H1 (cell line): Measurements from ENCODE around the gene IQCN. TPM values are rescaled to one million over a fixed set of nuclear protein-coding genes. Genes with fewer than 3 reads are reported as not detected.

ENCODE experiments used
- CTCF ChIA-PET: fragments of 300-600 bp; sonication (Branson Sonifier 250); formaldehyde crosslinking; loops from one replicate; lab custom pipeline; 2021; ENCODE audit not compliant: partially characterized antibody; lab: Charles Lee
- POLR2A ChIA-PET: fragments of 300-600 bp; sonication (Branson Sonifier 250); formaldehyde crosslinking; loops from one replicate; lab custom pipeline; 2021; ENCODE audit warnings: inconsistent platforms; ENCODE audit not compliant: partially characterized antibody; lab: Charles Lee
- DNase-seq, 2 experiments: peaks; one replicate each; pipeline versions ENCODE4 v3.0.0 to v3.0.0-alpha.2; 2010 to 2022; ENCODE audit warnings: low spot score in 2 of 2, low read depth in 1 of 2, mixed read lengths in 1 of 2
- FAIRE-seq: peaks from 2 replicates; lab custom pipeline; 2011; peaks lifted over from hg19 to GRCh38; lab: Jason Lieb, UNC
- H2AFZ ChIP-seq: 2 replicates; pipeline ENCODE4 v1.8.1; 2012; ENCODE audit warnings: low read length, inconsistent platforms
- H2AK5ac ChIP-seq: 2 replicates; pipeline ENCODE4 v1.6.1; 2013; ENCODE audit warnings: low read depth, low read length
- H2BK120ac ChIP-seq: replicated peaks from 2 replicates; pipeline ENCODE3; 2013; ENCODE audit warnings: low read depth, low read length, inconsistent platforms
- H2BK12ac ChIP-seq: 2 replicates; pipeline ENCODE4 v1.6.1; 2013; ENCODE audit warnings: low read depth, low read length
- H2BK15ac ChIP-seq: 2 replicates; pipeline ENCODE4 v1.6.1; 2013; ENCODE audit warnings: low read length
- H2BK20ac ChIP-seq: 2 replicates; pipeline ENCODE4 v1.6.1; 2013; ENCODE audit warnings: low read length
- H2BK5ac ChIP-seq: 2 replicates; pipeline ENCODE4 v1.6.1; 2013; ENCODE audit warnings: low read depth, low read length
- H3K14ac ChIP-seq: 2 replicates; pipeline ENCODE4 v1.6.1; 2013; ENCODE audit warnings: inconsistent platforms; ENCODE audit not compliant: insufficient read length
- H3K18ac ChIP-seq: 2 replicates; pipeline ENCODE4 v1.6.1; 2013; ENCODE audit warnings: low read length; ENCODE audit errors: extremely low read depth
- H3K23ac ChIP-seq: 2 replicates; pipeline ENCODE4 v1.6.1; 2013; ENCODE audit warnings: inconsistent platforms; ENCODE audit not compliant: insufficient read length
- H3K23me2 ChIP-seq: 2 replicates; pipeline ENCODE4 v1.6.1; 2013; ENCODE audit warnings: low read depth, low read length
- H3K27ac ChIP-seq: 2 replicates; pipeline ENCODE4 v1.6.1; 2011; ENCODE audit warnings: low read depth, low read length, inconsistent platforms
- H3K27me3 ChIP-seq, 4 experiments: replicated peaks in 1 of 4; 1 replicate in 1 of 4; 2 replicates in 3 of 4; pipeline versions ENCODE4 v1.6.1 to v1.8.1; 2011 to 2013; ENCODE audit warnings: low read length in 3 of 4, mild to moderate bottlenecking in 3 of 4, inconsistent platforms in 2 of 4, mixed read lengths in 2 of 4, moderate library complexity in 1 of 4; ENCODE audit not compliant: control insufficient read depth in 3 of 4, insufficient read depth in 3 of 4; ENCODE audit errors: extremely low read depth in 1 of 4
- H3K36me3 ChIP-seq, 4 experiments: 2 replicates each; pipeline versions ENCODE4 v1.6.1 to v1.8.1; 2011 to 2013; ENCODE audit warnings: mild to moderate bottlenecking in 4 of 4, low read length in 3 of 4, moderate library complexity in 2 of 4, control low read depth in 1 of 4, inconsistent platforms in 1 of 4; ENCODE audit not compliant: insufficient read depth in 4 of 4, control insufficient read depth in 2 of 4
- H3K4ac ChIP-seq: replicated peaks from 2 replicates; pipeline ENCODE3; 2013; ENCODE audit warnings: low read length, low read depth, mixed read lengths, inconsistent platforms; ENCODE audit not compliant: insufficient read length
- H3K4me1 ChIP-seq, 4 experiments: replicated peaks in 1 of 4; 1 replicate in 1 of 4; 2 replicates in 3 of 4; pipeline versions ENCODE4 v1.6.1 to v1.8.1; 2011 to 2013; ENCODE audit warnings: low read length in 3 of 4, inconsistent platforms in 2 of 4, mixed read lengths in 1 of 4; ENCODE audit not compliant: insufficient read depth in 4 of 4, control insufficient read depth in 3 of 4
- H3K4me2 ChIP-seq, 2 experiments: 2 replicates each; pipeline versions ENCODE4 v1.6.1 to v1.8.1; 2011 to 2013; ENCODE audit warnings: low read depth in 2 of 2, low read length in 2 of 2, control low read depth in 1 of 2, inconsistent platforms in 1 of 2, mild to moderate bottlenecking in 1 of 2; ENCODE audit not compliant: insufficient read depth in 1 of 2
- H3K4me3 ChIP-seq, 4 experiments: fragments of 200-600, 300-600 bp in 1 of 4; sonication (generic), shearing (Covaris generic), sonication (Bioruptor Twin) in 1 of 4; 2 replicates each; pipeline versions ENCODE4 v1.5.1 to v1.8.1; 2011 to 2016; ENCODE audit warnings: low read length in 4 of 4, low read depth in 3 of 4, control low read depth in 2 of 4, inconsistent platforms in 2 of 4, mild to moderate bottlenecking in 2 of 4, mixed read lengths in 1 of 4, moderate library complexity in 1 of 4; ENCODE audit not compliant: insufficient read depth in 2 of 4; ENCODE audit errors: extremely low read depth in 1 of 4
- H3K56ac ChIP-seq: replicated peaks from 2 replicates; pipeline ENCODE3; 2013; ENCODE audit warnings: low read depth, mild to moderate bottlenecking, mixed read lengths, low read length, inconsistent platforms; ENCODE audit not compliant: insufficient read length
- H3K79me1 ChIP-seq: 2 replicates; pipeline ENCODE4 v1.6.1; 2013; ENCODE audit warnings: low read depth, low read length, control low read depth
- H3K79me2 ChIP-seq, 2 experiments: 2 replicates each; pipeline versions ENCODE4 v1.6.1 to v1.8.1; 2012 to 2013; ENCODE audit warnings: low read length in 2 of 2, mild to moderate bottlenecking in 2 of 2, inconsistent platforms in 1 of 2; ENCODE audit not compliant: insufficient read depth in 2 of 2, control insufficient read depth in 1 of 2
- H3K9ac ChIP-seq, 4 experiments: replicated peaks in 1 of 4; 1 replicate in 1 of 4; 2 replicates in 3 of 4; pipeline versions ENCODE4 v1.6.1 to v1.8.1; 2011 to 2013; ENCODE audit warnings: low read depth in 3 of 4, low read length in 3 of 4, control low read depth in 2 of 4, mild to moderate bottlenecking in 2 of 4, moderate library complexity in 2 of 4, inconsistent platforms in 1 of 4; ENCODE audit errors: extremely low read depth in 1 of 4
- H3K9me3 ChIP-seq, 2 experiments: 2 replicates each; pipeline versions ENCODE4 v1.6.1 to v1.8.1; 2012 to 2013; ENCODE audit warnings: mild to moderate bottlenecking in 2 of 2, moderate library complexity in 2 of 2, control low read depth in 1 of 2, inconsistent platforms in 1 of 2, low read depth in 1 of 2, low read length in 1 of 2, mixed read lengths in 1 of 2; ENCODE audit not compliant: insufficient read depth in 2 of 2
- H4K20me1 ChIP-seq, 2 experiments: replicated peaks in 1 of 2; 2 replicates each; pipeline versions ENCODE3 to v1.8.1; 2011 to 2013; ENCODE audit warnings: inconsistent platforms in 2 of 2, low read length in 2 of 2, mild to moderate bottlenecking in 1 of 2; ENCODE audit not compliant: insufficient read depth in 2 of 2, control insufficient read depth in 1 of 2
- H4K5ac ChIP-seq: 2 replicates; pipeline ENCODE4 v1.6.1; 2013; ENCODE audit warnings: low read length, low read depth, mixed read lengths, inconsistent platforms; ENCODE audit not compliant: insufficient read length
- H4K8ac ChIP-seq: 2 replicates; pipeline ENCODE4 v1.8.0; 2013; ENCODE audit warnings: mild to moderate bottlenecking, moderate library complexity, low read length, inconsistent platforms; ENCODE audit not compliant: insufficient read depth; ENCODE audit errors: extremely low read depth
- H4K91ac ChIP-seq: replicated peaks from 2 replicates; pipeline ENCODE3; 2013; ENCODE audit warnings: low read length, mixed read lengths, inconsistent platforms; ENCODE audit not compliant: insufficient read length
- ATF3 ChIP-seq: IDR thresholded peaks from 2 replicates; pipeline ENCODE4 v1.6.1; 2011; ENCODE audit warnings: low read depth, mild to moderate bottlenecking, low read length; ENCODE audit not compliant: insufficient read depth
- CREB1 ChIP-seq: IDR thresholded peaks from 2 replicates; pipeline ENCODE4 v1.6.1; 2012; ENCODE audit warnings: inconsistent platforms
- EGR1 ChIP-seq: IDR thresholded peaks from 2 replicates; pipeline ENCODE4 v1.6.1; 2011; ENCODE audit warnings: low read depth, low read length, borderline replicate concordance
- EP300 ChIP-seq, 2 experiments: IDR thresholded peaks; 1 replicate in 1 of 2; 2 replicates in 1 of 2; pipeline ENCODE4 v1.6.1; 2011 to 2012; ENCODE audit warnings: low read depth in 2 of 2, low read length in 2 of 2, mild to moderate bottlenecking in 2 of 2, borderline replicate concordance in 1 of 2, inconsistent platforms in 1 of 2, moderate library complexity in 1 of 2
- JUN ChIP-seq: IDR thresholded peaks from 2 replicates; pipeline ENCODE4 v1.6.1; 2011; ENCODE audit warnings: low read depth, mild to moderate bottlenecking, improper control_type of control experiment, low read length
- KDM1A ChIP-seq: fragments of 200-600, 300-600 bp; sonication (generic); IDR thresholded peaks from 2 replicates; pipeline ENCODE4 v1.7.1; 2016; ENCODE audit warnings: mild to moderate bottlenecking, low read length, borderline replicate concordance
- NANOG ChIP-seq: IDR thresholded peaks from 2 replicates; pipeline ENCODE4 v1.6.1; 2011; ENCODE audit warnings: low read length, low read depth, mild to moderate bottlenecking, inconsistent platforms; ENCODE audit not compliant: insufficient read depth, poor library complexity, severe bottlenecking
- RNF2 ChIP-seq: fragments of 200-900, 300-1000 bp; sonication (generic); IDR thresholded peaks from 2 replicates; pipeline ENCODE4 v1.7.1; 2016; ENCODE audit warnings: borderline replicate concordance, low read depth, mild to moderate bottlenecking, antibody characterized with exemption, low read length; ENCODE audit not compliant: poor library complexity, severe bottlenecking; ENCODE audit errors: missing control alignments
- YY1 ChIP-seq: IDR thresholded peaks from 2 replicates; pipeline ENCODE4 v1.6.1; 2011; ENCODE audit warnings: low read depth, mild to moderate bottlenecking, low read length
- WGBS, 2 experiments: shearing (Covaris generic) in 1 of 2; methylation state at CpG; one replicate each; pipeline versions ENCODE4 v1.1.6 to v1.1.7; 2013 to 2015; ENCODE audit warnings: low lambda C conversion rate in 2 of 2, mixed read lengths in 2 of 2, inconsistent platforms in 1 of 2, low coverage in 1 of 2, missing lambda C conversion rate in 1 of 2; ENCODE audit not compliant: insufficient replicate concordance in 2 of 2, insufficient coverage in 1 of 2, insufficient read length in 1 of 2; ENCODE audit errors: extremely low coverage in 1 of 2, missing lambda C conversion rate in 1 of 2; 5-methylcytosine and 5-hydroxymethylcytosine counted together
- polyA plus RNA-seq, 7 experiments: library from polyadenylated mRNA; depleted of rRNA in 3 of 7; stranded (reverse) in 5 of 7; unstranded in 2 of 7; fragments of >200 nt in 5 of 7; fragments of 200-250 nt in 2 of 7; gene quantifications; 1 replicate in 5 of 7; 2 replicates in 1 of 7; 4 replicates in 1 of 7; pipeline versions ENCODE4 v1.2.1 to v1.2.3, GENCODE V29; 2011 to 2013; ENCODE audit warnings: missing spikeins in 2 of 7, mixed read lengths in 2 of 7
- total RNA-seq: library from RNA; stranded (reverse); fragmentation: NEBNext Ultra II Directional; extraction: Animal tissue kit (Norgen Biotek cat#: 25700); gene quantifications from 2 replicates; pipeline ENCODE4 v1.2.1, GENCODE V29; 2021

Gene IQCN
- total and polyA plus RNA-seq, 2 of the 8 experiments (the other 6 are each of a cell fraction or from before 2014, with no cell fraction given), result 0.36 to 1.0 TPM

DNA sequence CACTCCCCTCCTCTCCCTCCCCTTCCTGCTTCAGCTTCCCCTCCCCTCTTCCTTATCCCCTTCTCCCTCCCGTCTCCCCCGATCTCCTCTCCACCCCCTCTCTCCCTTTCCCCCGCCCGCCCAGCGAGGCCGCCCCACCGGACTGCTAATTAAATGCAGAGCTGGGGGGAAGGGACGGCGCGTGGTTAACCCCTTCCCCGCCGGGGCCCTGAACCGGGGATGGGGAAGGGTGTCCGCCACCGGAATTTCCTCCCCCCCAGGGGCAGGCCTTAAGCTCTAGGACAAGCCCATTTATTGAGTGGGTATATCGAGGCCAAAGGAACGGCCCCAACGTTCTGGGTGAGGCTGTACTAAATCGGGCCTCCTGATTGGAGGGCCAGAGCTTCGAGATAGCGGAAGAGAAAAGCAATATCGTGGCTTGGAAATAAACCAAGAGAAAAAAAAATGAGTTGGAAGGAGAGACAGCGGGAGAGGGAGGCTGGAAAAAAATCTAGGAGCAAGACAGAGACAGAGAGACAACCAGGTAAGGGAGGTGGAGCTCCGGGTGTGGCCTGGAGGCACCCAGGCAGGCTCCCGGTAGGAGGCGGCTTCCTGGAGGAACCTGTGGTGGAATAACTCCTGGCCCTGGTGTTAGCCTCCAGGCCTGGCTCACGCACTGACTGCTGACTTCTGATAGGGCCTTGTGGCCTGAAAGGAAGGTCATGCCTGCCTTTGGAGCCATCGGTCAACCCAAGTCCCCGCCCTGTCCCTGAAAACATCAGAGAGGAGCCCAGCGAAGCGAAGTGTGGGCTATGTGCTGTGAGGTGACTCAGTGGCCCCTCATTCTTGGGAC is 18.8 kb upstream of the IQCN start:
- Histone ChIP-seq H2AFZ (no peak overlapping the region), H3K4me2 (peak overlapping the region; percentile 75 to 84), H3K4ac (peak overlapping the region; percentile 65), H3K4me3 (peak overlapping the region; percentile 55 to 75 (median 66)), H3K36me3 (no peaks in the 10 kb centered on the region; a peak in 1 of 8 replicates), H2BK20ac (peak overlapping the region; percentile 72; the same call in 1 of the 2 replicates), H4K20me1 (peaks cover 0 to 8% of the 10 kb centered on the region in 2 experiments), H3K14ac (no peak overlapping the region), H3K56ac (peak overlapping the region; percentile 47), H3K23ac (no peak overlapping the region), H4K5ac (peak overlapping the region; percentile 69), H3K18ac (peak overlapping the region; percentile 72), H2AK5ac (peak overlapping the region; percentile 1; the same call in 1 of the 2 replicates), H3K9ac (peak overlapping the region in 1 of 4 experiments; percentile 62; a peak in 2 of 7 replicates), H3K27me3 (no peaks in the 10 kb centered on the region), H3K9me3 (no peaks in the 10 kb centered on the region), H3K4me1 (peaks cover 4 to 31% (median 26%) of the 10 kb centered on the region in 4 experiments), H3K27ac (peak overlapping the region; percentile 81; the same call in 1 of the 2 replicates), H4K8ac (peak overlapping the region; percentile 90; the same call in 1 of the 2 replicates), H2BK5ac (peak overlapping the region; percentile 97), H3K79me1 (no peaks in the 10 kb centered on the region), H2BK15ac (peak overlapping the region; percentile 53), H2BK12ac (peak overlapping the region; percentile 72; the same call in 1 of the 2 replicates), H4K91ac (peak overlapping the region; percentile 84), H2BK120ac (peak overlapping the region; percentile 24), H3K23me2 (peaks cover 24% of the 10 kb centered on the region), H3K79me2 (no peaks in the 10 kb centered on the region)
- FAIRE-seq (no peak), DNase-seq (peak; percentile 79 to 94)
- POLR2A ChIA-PET, result interaction anchor here (0.7 to 6.2 kb wide), 28 partner anchors 8 to 139 kb away, joined by 3 to 237 read pairs (median 4); partner anchors contain the start of genes IQCN, JUND, LSM4 and SSBP4
- 7% methylated on average over 23 of the region's 31 CpGs; no CpG with 5 or more reads in 1 of the 2 experiments for WGBS, 2 experiments
- CTCF ChIA-PET, result interaction anchor here (0.6 to 3.5 kb wide), 13 partner anchors 9 to 117 kb away, joined by 3 to 52 read pairs (median 4); partner anchors contain the start of genes IQCN and JUND
- no peak for TF ChIP-seq ATF3
- no peak for TF ChIP-seq JUN
- TF ChIP-seq EGR1, result peak; percentile 86
- TF ChIP-seq EP300 (IDR thresholded peaks at IDR 0.05; ENCODE audit: borderline replicate concordance in 1 of 2, low read depth in 2 of 2, low read length in 2 of 2), result 0 out of 3 replicates have a peak, but pooled peaks of 1 of the 2 experiments have one; percentile 30
- no peak for TF ChIP-seq YY1
- no peak for TF ChIP-seq RNF2
- TF ChIP-seq NANOG, result peak; percentile 42
- peak; percentile 23; the same call in 1 of the 2 replicates for TF ChIP-seq CREB1
- peak; percentile 87; the same call in 1 of the 2 replicates for TF ChIP-seq KDM1A
